Measurements from ENCODE around the gene WDR11.
A peak's percentile ranks its signal among the peaks of the same experiment; 100 is the strongest.

The WDR11 gene

DNA sequence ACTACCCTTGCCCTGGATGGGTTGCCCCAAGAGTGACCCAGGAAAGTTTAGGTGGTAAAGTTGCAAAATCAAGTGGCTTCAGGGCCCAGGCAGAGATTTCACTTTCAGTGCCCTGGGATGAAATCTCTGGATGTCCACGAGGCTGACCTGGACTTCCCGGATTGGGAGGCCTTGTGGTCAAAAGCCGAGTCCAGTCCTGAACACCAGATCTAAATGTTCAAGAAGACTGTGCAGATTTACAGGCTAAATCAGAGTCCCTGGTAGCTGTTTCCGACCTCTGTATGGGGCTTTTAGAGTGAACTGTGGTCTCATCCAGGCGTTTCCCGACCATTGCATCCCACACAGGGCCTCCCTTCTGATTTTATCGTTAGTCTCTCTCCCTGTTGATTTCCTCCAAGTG is 95.3 kb downstream of the WDR11 start:
- no peak for DNase-seq

DNA sequence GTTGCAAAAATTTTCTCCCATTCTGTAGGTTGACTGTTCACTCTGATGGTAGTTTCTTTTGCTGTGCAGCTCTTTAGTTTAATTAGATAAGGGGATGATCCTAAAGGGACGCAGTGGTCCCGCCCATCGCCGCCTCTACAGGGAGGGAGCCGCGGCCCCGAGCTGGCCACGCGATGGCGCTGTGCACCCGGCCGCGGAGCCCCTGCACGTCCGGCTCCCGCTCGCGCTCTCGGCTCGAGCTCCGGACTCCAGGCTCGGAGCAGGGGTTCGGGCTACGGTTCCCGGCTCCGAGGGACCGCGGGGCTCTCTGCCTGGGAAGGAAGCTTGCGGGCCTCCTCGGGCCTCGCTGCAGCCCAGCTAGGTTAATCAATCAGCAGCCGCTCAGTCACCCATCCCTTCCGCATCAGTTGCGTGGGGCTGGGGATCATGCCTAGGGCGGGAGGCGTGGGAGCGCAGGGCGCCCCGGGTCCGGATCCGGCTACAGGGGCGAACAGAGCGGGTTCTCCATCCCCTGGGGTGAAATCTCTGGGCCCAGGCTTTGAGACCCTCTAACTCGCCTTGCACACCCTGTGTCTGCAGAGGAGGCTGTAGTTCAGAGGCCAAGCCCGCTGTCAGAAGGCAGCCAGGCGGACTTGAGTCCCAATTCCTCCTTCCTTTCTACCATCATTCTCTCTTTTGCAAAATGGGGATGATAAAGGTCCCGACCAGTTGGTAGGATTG is 97.9 kb downstream of the WDR11 start:
- DNase-seq, result peak; percentile 38

DNA sequence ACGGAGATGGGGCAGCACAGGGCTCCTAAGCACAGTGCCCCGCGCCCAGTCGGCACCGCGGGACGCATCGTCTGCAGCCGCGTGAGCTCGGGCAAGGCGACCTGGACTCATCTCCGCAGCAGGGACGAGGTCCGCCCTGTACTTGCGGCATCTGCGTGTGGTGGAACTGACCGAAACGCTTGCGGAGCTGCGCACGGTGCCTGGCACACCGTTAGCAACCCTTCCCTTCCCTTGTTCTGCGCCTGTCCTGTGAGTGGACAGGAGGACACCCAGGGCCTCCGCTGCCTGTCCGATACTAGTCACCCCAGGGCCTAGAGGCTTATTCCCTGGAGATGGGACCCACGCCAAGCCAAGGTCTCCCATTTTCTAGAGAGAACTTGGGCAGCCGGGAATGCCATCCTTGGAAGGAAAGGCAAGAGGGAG is 98.5 kb downstream of the WDR11 start:
- DNase-seq, result no peak

DNA sequence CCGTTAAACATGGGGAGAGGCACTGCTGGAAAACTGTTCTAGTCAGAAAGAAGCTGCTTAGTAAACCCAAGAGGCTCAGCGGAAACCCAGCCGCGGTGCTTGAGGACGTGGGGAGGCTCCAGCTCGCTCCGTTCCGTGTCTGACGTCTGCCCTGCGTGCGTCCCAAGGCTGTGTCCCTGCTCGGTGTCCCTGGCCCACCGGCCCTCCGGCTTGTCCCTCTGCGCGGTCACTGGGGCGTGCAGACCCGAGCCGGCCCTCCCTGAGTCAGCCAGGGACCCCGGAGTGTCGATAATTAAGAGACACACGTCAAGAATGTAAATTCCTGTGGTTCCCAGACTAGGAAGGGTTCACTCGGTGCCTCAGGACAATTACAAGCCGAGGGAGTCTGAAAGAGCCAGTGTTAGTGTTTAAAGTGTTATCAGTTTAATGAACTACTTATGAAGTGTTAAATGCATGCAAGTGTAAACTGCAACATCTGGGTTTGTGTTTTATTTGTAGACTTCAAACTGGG is 98.9 kb downstream of the WDR11 start:
- no peak for DNase-seq

DNA sequence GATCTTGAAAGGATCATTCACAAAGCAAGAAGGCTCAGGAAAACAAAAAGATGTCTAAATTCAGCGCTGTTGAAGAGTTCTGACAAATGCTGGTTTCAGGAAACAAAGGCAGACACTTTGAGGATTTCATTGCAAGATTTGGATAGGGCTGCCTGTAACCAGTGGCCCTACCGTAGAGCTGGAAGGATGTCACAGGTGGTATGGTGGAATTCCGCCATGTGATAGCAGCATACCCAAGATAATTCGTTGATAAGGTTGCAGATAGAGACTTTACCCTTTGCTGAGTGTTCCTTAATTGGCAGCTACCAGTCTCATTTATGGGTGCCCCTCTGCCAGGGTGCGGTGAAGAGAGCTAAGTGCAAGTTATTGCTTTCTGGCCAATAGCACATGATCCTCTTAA is 100.1 kb downstream of the WDR11 start:
- DNase-seq, result no peak

DNA sequence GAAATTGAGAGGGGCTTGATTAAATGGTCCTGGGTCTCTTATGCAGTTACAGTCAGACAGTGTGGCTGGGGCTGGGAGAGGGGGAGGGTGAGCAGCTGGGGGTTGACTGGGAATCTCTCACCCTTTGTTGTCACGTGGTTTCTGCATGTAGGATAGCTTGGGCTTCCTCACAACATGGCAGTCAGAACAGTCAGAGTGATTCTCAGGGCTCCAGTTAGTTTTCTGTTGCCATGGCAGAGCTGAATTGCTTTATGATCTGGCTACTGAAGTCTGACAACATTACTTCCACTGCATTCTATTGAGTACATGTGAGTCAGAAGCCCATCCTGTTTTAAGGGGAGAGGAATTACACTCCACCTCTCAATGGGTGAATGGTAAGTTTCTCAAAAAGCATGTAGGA is 102.7 kb downstream of the WDR11 start:
- no peak for DNase-seq

Measured in activated CD4-positive, alpha-beta T cell treated with anti-CD3 and anti-CD28 coated beads, Interleukin-2, amount 50 U/mL, for 1 hour (primary cell).